ENCODE results near the gene LYVE1.

LYVE1 gene

GRCh38 chr11:10591741-10592140 lies 23.3 kb upstream of the LYVE1 start:
- DNase-seq (ENCODE audit: low spot score), result no peak

- DNase-seq (ENCODE audit: low spot score), result no peak
These were observed 21.9 kb upstream of the LYVE1 start for GRCh38 chr11:10590218-10590915.

- no peak for DNase-seq (ENCODE audit: low spot score)
These were observed 20.4 kb upstream of the LYVE1 start for GRCh38 chr11:10588904-10589303.

- no peak for DNase-seq (ENCODE audit: low spot score)
These were observed 19.5 kb upstream of the LYVE1 start for GRCh38 chr11:10587995-10588394.

DNA sequence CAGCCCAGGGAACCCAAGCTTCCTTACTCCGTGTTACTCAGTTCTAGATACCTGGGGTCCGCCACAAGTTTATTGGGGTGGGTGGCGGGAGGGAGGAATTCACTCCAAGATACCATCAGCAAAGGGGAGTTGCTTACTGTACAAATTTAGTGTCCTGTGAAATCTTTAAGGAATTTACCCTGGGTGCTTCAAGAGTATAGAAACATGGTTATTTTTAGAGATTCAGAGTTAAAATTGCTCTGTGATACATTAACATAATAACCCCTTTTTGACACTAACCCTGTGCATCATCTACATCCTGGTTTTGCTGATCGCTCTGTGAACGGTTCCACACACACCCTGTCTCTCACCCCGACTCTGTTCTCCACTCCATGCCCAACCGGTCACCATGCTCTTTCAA lies 18.9 kb upstream of the LYVE1 start:
- no peak for DNase-seq (ENCODE audit: low spot score)

- no peak for DNase-seq (ENCODE audit: low spot score)
These were observed 15.6 kb upstream of the LYVE1 start for GRCh38 chr11:10584071-10584501.

DNA sequence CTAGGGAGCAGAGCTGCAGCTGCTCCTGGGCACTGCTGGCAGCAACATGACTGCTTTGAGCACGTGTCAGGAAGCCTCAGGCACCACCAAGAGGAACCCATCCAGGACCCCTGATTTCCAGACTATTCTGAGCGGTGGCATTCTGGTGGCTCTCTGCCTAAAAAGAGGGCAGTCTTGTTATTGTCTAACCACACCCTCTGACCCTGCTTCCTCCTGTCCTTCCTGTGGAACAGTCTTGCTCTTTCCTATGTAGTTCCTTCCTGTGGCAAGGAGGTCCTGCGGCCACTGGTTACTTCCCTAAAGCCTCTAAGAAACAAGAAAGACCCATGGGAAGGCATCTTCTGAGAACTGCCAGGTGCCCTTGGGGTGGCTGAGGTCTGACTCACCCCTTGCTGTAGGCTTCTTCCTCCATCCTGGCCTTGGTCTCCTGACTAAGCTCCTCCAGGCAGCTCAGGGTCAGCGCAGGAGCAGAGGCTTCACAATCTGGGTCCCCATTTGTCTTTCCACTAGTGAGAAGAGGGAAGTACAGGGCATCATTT lies 13.1 kb upstream of the LYVE1 start:
- no peak for DNase-seq (ENCODE audit: low spot score)

DNA sequence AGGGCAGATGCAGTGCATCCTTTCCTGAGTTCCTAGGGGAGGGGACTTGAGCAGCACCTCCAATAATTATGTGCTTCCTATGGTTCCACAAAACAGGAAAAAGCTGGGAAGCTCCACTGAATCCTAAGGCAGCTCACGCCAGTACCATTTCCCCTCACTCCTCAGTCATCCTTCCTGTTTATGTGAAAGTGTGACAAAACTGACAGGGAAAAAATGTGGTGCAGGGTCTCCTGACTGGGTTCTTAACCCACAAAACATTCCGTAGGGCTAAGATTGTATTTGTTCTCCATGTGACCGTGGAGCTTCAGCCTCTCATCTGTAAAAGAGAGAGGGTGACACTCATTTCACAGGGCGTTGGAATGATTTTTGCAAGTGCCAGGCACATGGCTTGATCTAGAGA lies 12.2 kb upstream of the LYVE1 start:
- DNase-seq (ENCODE audit: low spot score), result no peak

DNA sequence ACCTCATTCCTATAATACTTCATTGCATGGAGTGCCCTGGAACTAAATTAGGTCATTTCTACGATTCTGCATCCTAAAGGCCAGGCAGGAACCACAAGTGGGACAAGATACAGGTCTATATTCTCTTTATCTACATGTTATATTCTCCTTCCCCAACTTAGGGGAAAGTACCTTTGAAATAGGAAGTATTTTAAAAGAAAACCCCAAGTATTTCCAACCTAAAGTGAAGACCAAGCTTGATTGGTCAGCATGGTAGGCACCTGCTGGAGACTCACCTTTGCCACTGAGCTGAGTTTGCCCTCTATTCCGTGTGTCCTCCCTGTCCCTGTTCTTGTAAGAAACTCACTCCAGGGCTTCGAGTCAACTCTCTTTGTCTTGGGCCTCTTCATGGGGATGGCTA lies 11.2 kb upstream of the LYVE1 start:
- no peak for DNase-seq (ENCODE audit: low spot score)

DNA sequence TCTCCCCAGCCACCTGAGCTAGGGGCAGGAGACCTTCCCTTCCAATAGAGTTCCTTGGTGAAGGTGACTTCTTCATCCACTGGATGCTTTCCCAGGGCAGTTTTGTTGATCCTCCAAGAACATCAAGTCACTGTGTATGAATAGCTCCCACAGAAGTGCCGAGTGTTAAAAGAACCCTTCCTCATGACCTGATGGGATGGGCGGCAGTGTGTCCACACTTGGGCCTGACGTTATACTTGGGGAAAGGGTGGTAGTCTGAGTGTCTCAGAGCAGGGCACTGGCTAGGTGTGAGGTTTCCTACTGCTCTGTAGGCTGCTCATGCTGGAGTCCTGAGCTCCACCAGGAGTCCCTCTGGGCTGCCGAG lies 7.6 kb upstream of the LYVE1 start:
- no peak for DNase-seq (ENCODE audit: low spot score)

DNA sequence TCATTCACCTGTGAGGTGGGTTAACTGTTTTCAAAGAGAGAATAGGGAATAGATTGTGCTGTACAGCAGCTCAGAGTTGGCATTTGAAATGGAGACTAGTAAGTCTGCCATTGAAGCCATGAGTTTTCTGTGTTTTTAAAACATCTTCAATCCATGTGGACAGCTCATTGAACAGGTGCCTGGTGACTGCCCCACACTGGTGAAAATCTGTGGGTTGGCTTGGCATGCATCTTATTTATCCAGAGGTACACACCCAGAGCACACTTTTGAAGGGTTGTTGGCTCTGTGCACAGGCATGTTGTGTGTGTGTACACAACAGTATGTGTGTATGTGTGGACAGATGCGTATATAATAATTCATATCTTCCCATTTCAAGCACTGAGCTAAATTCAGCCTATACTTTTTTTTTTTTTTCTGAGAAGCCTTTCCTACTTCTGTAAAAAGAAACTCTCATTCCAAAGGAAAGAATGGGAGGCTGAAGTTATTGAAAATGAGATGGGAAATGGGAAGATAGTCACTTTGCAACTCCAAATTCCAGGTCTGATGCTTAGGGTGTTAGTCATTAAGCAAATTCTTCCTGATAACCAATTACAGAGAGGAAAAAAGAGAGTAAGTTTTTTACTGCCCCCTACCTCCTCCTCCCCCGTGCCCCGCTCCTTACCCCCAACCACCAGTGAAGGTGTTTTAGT lies 7.0 kb upstream of the LYVE1 start:
- no peak for DNase-seq (ENCODE audit: low spot score)

- no peak for DNase-seq (ENCODE audit: low spot score)
These were observed 5.1 kb upstream of the LYVE1 start for GRCh38 chr11:10573556-10573955.

- DNase-seq (ENCODE audit: low spot score), result no peak
These were observed 4.6 kb upstream of the LYVE1 start for GRCh38 chr11:10573028-10573427.

DNA sequence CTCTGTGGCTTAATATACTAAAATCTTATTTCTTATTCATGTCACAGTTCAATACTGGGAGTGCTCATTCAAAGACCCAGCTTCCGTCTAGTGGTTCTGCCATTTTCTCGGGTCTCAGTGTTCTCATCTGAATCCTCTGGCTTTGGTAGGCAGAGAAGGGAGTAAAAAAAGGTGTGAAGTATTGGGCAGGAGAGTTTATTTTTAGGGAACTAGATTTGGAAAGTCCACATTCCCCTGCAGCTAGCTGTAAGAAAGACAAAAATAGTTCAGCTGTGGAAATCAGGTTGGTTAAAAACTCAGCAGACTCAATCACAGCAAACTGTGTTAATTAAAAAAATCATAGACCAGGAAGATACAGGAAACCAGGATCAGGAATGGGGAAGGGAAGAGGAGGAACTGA lies 4.1 kb upstream of the LYVE1 start:
- DNase-seq (ENCODE audit: low spot score), result no peak

GRCh38 chr11:10567446-10567845 lies 1.0 kb downstream of the LYVE1 start:
- no peak for DNase-seq (ENCODE audit: low spot score)

- DNase-seq (ENCODE audit: low spot score), result no peak
These were observed 2.1 kb downstream of the LYVE1 start for GRCh38 chr11:10566257-10566957.

GRCh38 chr11:10565493-10565892 lies 3.0 kb downstream of the LYVE1 start:
- DNase-seq (ENCODE audit: low spot score), result no peak

GRCh38 chr11:10564696-10565318 lies 3.7 kb downstream of the LYVE1 start:
- DNase-seq (ENCODE audit: low spot score), result no peak

DNA sequence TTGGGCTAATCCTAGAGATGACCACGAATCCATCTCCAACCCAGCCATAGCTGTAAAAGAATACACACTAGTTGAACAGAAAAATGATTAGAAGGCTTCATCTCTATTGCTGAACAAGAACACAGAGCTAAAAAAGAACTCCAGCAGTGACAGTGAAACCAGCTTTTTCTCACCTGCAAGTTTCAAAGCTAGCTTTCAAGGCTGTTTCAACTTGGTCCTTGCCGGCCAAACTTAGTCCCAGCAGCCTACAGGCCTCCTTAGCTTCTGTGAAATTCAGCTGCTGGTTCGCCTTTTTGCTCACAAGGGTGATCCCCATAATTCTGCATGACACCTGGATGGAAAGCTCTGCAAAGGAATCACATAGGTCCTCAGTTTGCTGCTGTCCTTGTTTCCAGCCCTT lies 4.4 kb downstream of the LYVE1 start:
- DNase-seq (ENCODE audit: low spot score), result no peak

- no peak for DNase-seq (ENCODE audit: low spot score)
These were observed 6.5 kb downstream of the LYVE1 start for GRCh38 chr11:10561947-10562346.

- DNase-seq (ENCODE audit: low spot score), result no peak
These were observed 7.2 kb downstream of the LYVE1 start for GRCh38 chr11:10561043-10561818.

GRCh38 chr11:10558288-10558687 lies 10.2 kb downstream of the LYVE1 start:
- no peak for DNase-seq (ENCODE audit: low spot score)

Data from left forelimb (tissue), 1 donor.